T-cell (primary cell): ENCODE measurements around the gene FAM187B. TPM values are rescaled to one million over a fixed set of nuclear protein-coding genes. Genes with fewer than 3 reads are reported as not detected.

Experiments used
- ATAC-seq, 4 experiments: fragments of 200-7000 bp in 3 of 4; fragments of 150-1000 bp in 1 of 4; cut with Tn5 transposase; replicated peaks in 1 of 4; 1 replicate in 3 of 4; 2 replicates in 1 of 4; pipeline ENCODE4 v1.10.0; 2021; ENCODE audit warnings: moderate library complexity in 3 of 4, mild to moderate bottlenecking in 2 of 4, moderate number of reproducible peaks in 1 of 4
- CTCF ChIA-PET, 2 donors: fragments of 300-600 bp; sonication (Branson Sonifier 250); formaldehyde crosslinking; loops; one replicate each; lab custom pipeline; 2022; ENCODE audit warnings: antibody characterized with exemption in 2 of 2; lab: Charles Lee
- POLR2A ChIA-PET, 2 donors: fragments of 300-600 bp; sonication (Branson Sonifier 250); formaldehyde crosslinking; loops; one replicate each; lab custom pipeline; 2022; ENCODE audit warnings: antibody characterized with exemption in 2 of 2; lab: Charles Lee
- DNase-seq, 35 experiments: peaks; one replicate each; pipeline versions ENCODE4 v3.0.0 to v3.0.0-alpha.2; 2013 to 2023
- H3K27ac ChIP-seq: one replicate; pipeline ENCODE4 v1.5.1; 2013; ENCODE audit warnings: low read length
- H3K27me3 ChIP-seq, 2 experiments: replicated peaks in 1 of 2; 1 replicate in 1 of 2; 2 replicates in 1 of 2; pipeline versions ENCODE4 v1.6.1 to v1.7.0; 2013; ENCODE audit warnings: low read length in 1 of 2, mixed read lengths in 1 of 2; ENCODE audit not compliant: control insufficient read depth in 2 of 2, insufficient read depth in 2 of 2; ENCODE audit errors: extremely low read depth in 1 of 2
- H3K36me3 ChIP-seq, 2 donors: 1 replicate in 1 of 2; 2 replicates in 1 of 2; pipeline versions ENCODE4 v1.6.1 to v1.7.0; 2013; ENCODE audit warnings: low read length in 1 of 2; ENCODE audit not compliant: control insufficient read depth in 2 of 2, insufficient read depth in 1 of 2; ENCODE audit errors: extremely low read depth in 1 of 2
- H3K4me1 ChIP-seq, 2 experiments: 1 replicate in 1 of 2; 2 replicates in 1 of 2; pipeline versions ENCODE4 v1.6.1 to v1.7.0; 2013; ENCODE audit warnings: low read length in 2 of 2, mixed read lengths in 1 of 2; ENCODE audit not compliant: insufficient read depth in 2 of 2, control insufficient read depth in 1 of 2; ENCODE audit errors: extremely low read depth in 1 of 2
- H3K4me3 ChIP-seq, 2 donors: 1 replicate in 1 of 2; 2 replicates in 1 of 2; pipeline versions ENCODE4 v1.5.1 to v1.7.0; 2013; ENCODE audit warnings: mild to moderate bottlenecking in 2 of 2, low read length in 1 of 2, moderate library complexity in 1 of 2; ENCODE audit not compliant: control insufficient read depth in 1 of 2; ENCODE audit errors: extremely low read depth in 1 of 2
- H3K9me3 ChIP-seq: 2 replicates; pipeline ENCODE4 v1.7.0; 2013
- H3K27ac Mint-ChIP-seq, 2 donors: one replicate each; pipeline ENCODE4 v1.8.0; 2020 to 2021; ENCODE audit warnings: mild to moderate bottlenecking in 2 of 2, mixed read lengths in 2 of 2
- H3K27me3 Mint-ChIP-seq, 2 donors: one replicate each; pipeline ENCODE4 v1.8.0; 2021 to 2022; ENCODE audit warnings: mixed read lengths in 2 of 2
- H3K36me3 Mint-ChIP-seq: one replicate; pipeline ENCODE4 v1.8.0; 2021; ENCODE audit warnings: mixed read lengths
- H3K4me1 Mint-ChIP-seq, 3 donors: one replicate each; pipeline ENCODE4 v1.8.0; 2020 to 2022; ENCODE audit warnings: mixed read lengths in 3 of 3, mild to moderate bottlenecking in 1 of 3
- H3K4me3 Mint-ChIP-seq, 3 donors: one replicate each; pipeline ENCODE4 v1.8.0; 2020 to 2022; ENCODE audit warnings: mild to moderate bottlenecking in 3 of 3, mixed read lengths in 3 of 3, moderate library complexity in 3 of 3
- H3K9me3 Mint-ChIP-seq, 3 donors: one replicate each; pipeline ENCODE4 v1.8.0; 2020 to 2022; ENCODE audit warnings: mixed read lengths in 3 of 3
- WGBS: methylation state at CpG from one replicate; pipeline ENCODE4 v1.1.5; 2013; ENCODE audit warnings: missing lambda C conversion rate; ENCODE audit not compliant: insufficient coverage; 5-methylcytosine and 5-hydroxymethylcytosine counted together
- total RNA-seq, 35 experiments: library from RNA in 6 of 35; stranded (reverse) in 6 of 35; fragments of 120-200 nt in 1 of 35; gene quantifications; one replicate each; pipeline versions ENCODE4 v1.2.1 to v1.2.4 and lab custom pipeline; 2013 to 2026

FAM187B gene
- total RNA-seq, 5 donors from 2014 or later (not counting 1 experiment from before 2014, with no cell fraction given), result not detected

- peaks cover 3 to 31% of the 10 kb centered on the region in 2 experiments for H3K4me1 ChIP-seq
- DNase-seq (peak in 1 of 35 experiments; percentile 13), ATAC-seq (no peak)
- Mint-ChIP-seq H3K4me3 (peak overlapping the region; percentile 86 to 95 (median 91)), H3K9me3 (peaks cover 0 to 6% (median 0%) of the 10 kb centered on the region in 3 donors), H3K4me1 (peaks cover 31 to 50% (median 39%) of the 10 kb centered on the region in 3 donors), H3K27me3 (peaks cover 3 to 5% of the 10 kb centered on the region in 2 donors), H3K36me3 (peaks cover 13% of the 10 kb centered on the region), H3K27ac (peak overlapping the region; percentile 96 to 98)
- ChIA-PET CTCF (no interaction called here), POLR2A (no interaction called here)
- no peaks in the 10 kb centered on the region for H3K9me3 ChIP-seq
- H3K4me3 ChIP-seq, result peak overlapping the region; percentile 72 to 85
- H3K27me3 ChIP-seq, result peaks cover 2 to 26% of the 10 kb centered on the region in 2 experiments
- 16% methylated on average over 19 of the region's 39 CpGs for WGBS
- no peaks in the 10 kb centered on the region for H3K36me3 ChIP-seq
- H3K27ac ChIP-seq, result peak overlapping the region; percentile 90
Measured at GRCh38 chr19:35249146-35249847, 20.8 kb upstream of the FAM187B start.

- Mint-ChIP-seq H3K27me3 (peaks cover 3 to 5% of the 10 kb centered on the region in 2 donors), H3K4me3 (peak within 1 kb of the TSS; percentile 86 to 95 (median 91)), H3K27ac (peak within 1 kb of the TSS; percentile 96 to 98), H3K9me3 (peaks cover 4 to 11% (median 5%) of the 10 kb centered on the region in 3 donors), H3K4me1 (peaks cover 31 to 50% (median 39%) of the 10 kb centered on the region in 3 donors), H3K36me3 (peaks cover 18% of the 10 kb centered on the region)
- no peaks in the 10 kb centered on the region for H3K36me3 ChIP-seq
- peak; percentile 34 to 83 (median 67) for DNase-seq
- WGBS, result under 1% methylated on average over 57 of the region's 69 CpGs
- ChIA-PET POLR2A (no interaction called here), CTCF (interaction anchor here in 1 of 2 donors (1.0 kb wide), 1 partner anchor 247 kb away, joined by 3 read pairs; no protein-coding TSS in a partner anchor)
- peaks cover 3 to 31% of the 10 kb centered on the region in 2 experiments for H3K4me1 ChIP-seq
- H3K27me3 ChIP-seq, result peaks cover 2 to 26% of the 10 kb centered on the region in 2 experiments
- H3K9me3 ChIP-seq, result no peaks in the 10 kb centered on the region
- peak within 1 kb of the TSS; percentile 72 to 85 for H3K4me3 ChIP-seq
- ATAC-seq, result peak; percentile 87 to 91 (median 90)
- peak within 1 kb of the TSS; percentile 90 for H3K27ac ChIP-seq
Measured at GRCh38 chr19:35248310-35249145, 20.0 kb upstream of the FAM187B start, which contains the start of gene LSR. LSR (plus strand) TSS chr19:35249002; CDS start chr19:35249023, 21 bp downstream.

GRCh38 chr19:35247526-35248309 is 19.2 kb upstream of the FAM187B start:
- peak overlapping the region; percentile 86 to 95 (median 91) for H3K4me3 Mint-ChIP-seq
- ATAC-seq, result peak; percentile 38 to 56 (median 42)
- H3K27me3 Mint-ChIP-seq, result peaks cover 3 to 6% of the 10 kb centered on the region in 2 donors
- CTCF ChIA-PET, result interaction anchor here in 1 of 2 donors (1.0 kb wide), 1 partner anchor 247 kb away, joined by 3 read pairs; no protein-coding TSS in a partner anchor
- 5% methylated on average over 32 of the region's 42 CpGs for WGBS
- Histone ChIP-seq H3K9me3 (no peaks in the 10 kb centered on the region), H3K4me1 (peaks cover 3 to 31% of the 10 kb centered on the region in 2 experiments), H3K36me3 (no peaks in the 10 kb centered on the region), H3K27ac (peak overlapping the region; percentile 90), H3K4me3 (peak overlapping the region; percentile 72 to 85), H3K27me3 (peaks cover 2 to 26% of the 10 kb centered on the region in 2 experiments)
- POLR2A ChIA-PET, result no interaction called here
- peaks cover 28 to 46% (median 39%) of the 10 kb centered on the region in 3 donors for H3K4me1 Mint-ChIP-seq
- peak overlapping the region; percentile 96 to 98 for H3K27ac Mint-ChIP-seq
- peak in 28 of 35 experiments; percentile 28 to 76 (median 42) for DNase-seq
- H3K36me3 Mint-ChIP-seq, result peaks cover 18% of the 10 kb centered on the region
- H3K9me3 Mint-ChIP-seq, result peaks cover 4 to 11% (median 6%) of the 10 kb centered on the region in 3 donors

GRCh38 chr19:35246466-35247092 is 18.0 kb upstream of the FAM187B start:
- Mint-ChIP-seq H3K4me1 (peaks cover 29 to 46% (median 35%) of the 10 kb centered on the region in 3 donors), H3K27ac (peak overlapping the region; percentile 24 to 96)

GRCh38 chr19:35241417-35241816 is 12.9 kb upstream of the FAM187B start:
- DNase-seq, result no peak
- peaks cover 8 to 13% of the 10 kb centered on the region in 2 experiments for H3K4me1 ChIP-seq
- Mint-ChIP-seq H3K4me3 (no peak overlapping the region), H3K27me3 (peaks cover 0 to 2% of the 10 kb centered on the region in 2 donors), H3K9me3 (peaks cover 8 to 20% (median 20%) of the 10 kb centered on the region in 3 donors), H3K36me3 (peaks cover 19% of the 10 kb centered on the region), H3K4me1 (peaks cover 32 to 46% (median 42%) of the 10 kb centered on the region in 3 donors), H3K27ac (peak overlapping the region; percentile 91 to 98)
- H3K27ac ChIP-seq, result no peak overlapping the region
- H3K9me3 ChIP-seq, result peaks cover 3% of the 10 kb centered on the region
- no peak overlapping the region for H3K4me3 ChIP-seq
- ChIA-PET POLR2A (no interaction called here), CTCF (interaction anchor here (0.6 to 1.5 kb wide), 2 partner anchors 67 to 86 kb away, joined by 3 read pairs; partner anchors contain the start of gene FXYD5 (in 1 of the 2))
- no peak for ATAC-seq
- no CpG with 5 or more reads among the region's 1 CpG for WGBS
- no peaks in the 10 kb centered on the region for H3K27me3 ChIP-seq
- no peaks in the 10 kb centered on the region for H3K36me3 ChIP-seq

More at GRCh38 chr19:35246466-35247092, 18.0 kb upstream of the FAM187B start:
- Histone ChIP-seq H3K4me3 (no peak overlapping the region), H3K9me3 (peaks cover 3% of the 10 kb centered on the region), H3K36me3 (no peaks in the 10 kb centered on the region), H3K27ac (no peak overlapping the region), H3K27me3 (peaks cover 2 to 26% of the 10 kb centered on the region in 2 experiments), H3K4me1 (peaks cover 3 to 31% of the 10 kb centered on the region in 2 experiments)
- peaks cover 4 to 11% (median 10%) of the 10 kb centered on the region in 3 donors for H3K9me3 Mint-ChIP-seq
- no peak for DNase-seq
- H3K27me3 Mint-ChIP-seq, result peaks cover 3 to 6% of the 10 kb centered on the region in 2 donors
- POLR2A ChIA-PET, result no interaction called here
- no peak for ATAC-seq
- no CpG with 5 or more reads among the region's 4 CpGs for WGBS
- peaks cover 16% of the 10 kb centered on the region for H3K36me3 Mint-ChIP-seq
- CTCF ChIA-PET, result no interaction called here
- peak overlapping the region; percentile 86 to 95 (median 91) for H3K4me3 Mint-ChIP-seq
